Right forelimb (tissue), 1 donor: Measurements from ENCODE around the gene PCGF6.

Experiments used
- DNase-seq: peaks from one replicate; pipeline ENCODE4 v3.0.0-alpha.2; 2018

The PCGF6 gene

GRCh38 chr10:103254538-103255325 lies 96.2 kb downstream of the PCGF6 start:
- DNase-seq: no peak

GRCh38 chr10:103254113-103254512 lies 96.8 kb downstream of the PCGF6 start:
- DNase-seq: no peak
